GM23338 (cell line): ENCODE measurements around the gene EREG. TPM values are rescaled to one million over a fixed set of nuclear protein-coding genes. Genes with fewer than 3 reads are reported as not detected.

ENCODE experiments used
- ATAC-seq: fragments of 200-7000 bp; cut with Tn5 transposase; 3 replicates; pipeline ENCODE4 v1.9.1; 2020
- DNase-seq: peaks from one replicate; pipeline ENCODE4 v3.0.0-alpha.2; 2015; ENCODE audit warnings: low spot score
- H2AFZ ChIP-seq: fragments of 200-600 bp; sonication (generic); 2 replicates; pipeline ENCODE4 v1.8.0; 2016; ENCODE audit warnings: antibody characterized with exemption, mild to moderate bottlenecking, moderate library complexity
- H3F3A ChIP-seq: fragments of 200-600 bp; sonication (generic); replicated peaks from 2 replicates; pipeline ENCODE4 v1.8.0; 2017; ENCODE audit warnings: antibody characterized with exemption, mixed run types, low read depth
- H3K27ac ChIP-seq: fragments of 200-600 bp; sonication (generic); 2 replicates; pipeline ENCODE4 v1.6.1; 2016; ENCODE audit warnings: low read depth
- H3K27me3 ChIP-seq: fragments of 200-600 bp; sonication (generic); 2 replicates; pipeline ENCODE4 v1.8.0; 2016; ENCODE audit warnings: mild to moderate bottlenecking, mixed run types, moderate library complexity; ENCODE audit not compliant: insufficient read depth
- H3K36me3 ChIP-seq: fragments of 200-600 bp; sonication (generic); 2 replicates; pipeline ENCODE4 v1.8.0; 2016; ENCODE audit warnings: mild to moderate bottlenecking; ENCODE audit not compliant: insufficient read depth
- H3K4me1 ChIP-seq: fragments of 200-600 bp; sonication (generic); 2 replicates; pipeline ENCODE4 v1.8.0; 2016; ENCODE audit warnings: mild to moderate bottlenecking, moderate library complexity; ENCODE audit not compliant: insufficient read depth
- H3K4me2 ChIP-seq: fragments of 200-600 bp; sonication (generic); 2 replicates; pipeline ENCODE4 v1.7.1; 2017; ENCODE audit warnings: mixed run types
- H3K4me3 ChIP-seq: fragments of 200-600 bp; sonication (generic); 2 replicates; pipeline ENCODE4 v1.6.1; 2016; ENCODE audit warnings: mixed run types
- H3K79me2 ChIP-seq: fragments of 200-600 bp; sonication (generic); replicated peaks from 2 replicates; pipeline ENCODE4 v1.8.0; 2017; ENCODE audit warnings: mild to moderate bottlenecking; ENCODE audit not compliant: insufficient read depth
- H3K9me2 ChIP-seq: fragments of 200-600 bp; sonication (generic); 2 replicates; pipeline ENCODE4 v1.8.0; 2017; ENCODE audit not compliant: insufficient read depth
- H4K20me1 ChIP-seq: fragments of 200-600 bp; sonication (generic); replicated peaks from 2 replicates; pipeline ENCODE4 v1.8.0; 2017; ENCODE audit warnings: mild to moderate bottlenecking; ENCODE audit not compliant: insufficient read depth
- H3K27ac Mint-ChIP-seq: 2 replicates; pipeline ENCODE4 v1.8.0; 2020; ENCODE audit warnings: inconsistent platforms, mild to moderate bottlenecking, moderate library complexity, mixed read lengths
- H3K27me3 Mint-ChIP-seq: 3 replicates; pipeline ENCODE4 v1.8.0; 2022; ENCODE audit warnings: low read depth, mild to moderate bottlenecking, moderate library complexity, mixed read lengths, inconsistent platforms; ENCODE audit not compliant: insufficient read depth, poor library complexity
- H3K36me3 Mint-ChIP-seq: 3 replicates; pipeline ENCODE4 v1.8.0; 2021; ENCODE audit warnings: low read depth, mild to moderate bottlenecking, inconsistent platforms, moderate library complexity, mixed read lengths
- H3K4me1 Mint-ChIP-seq: 3 replicates; pipeline ENCODE4 v1.8.0; 2020; ENCODE audit warnings: mild to moderate bottlenecking, inconsistent platforms, mixed read lengths
- H3K4me3 Mint-ChIP-seq: 3 replicates; pipeline ENCODE4 v1.8.0; 2021; ENCODE audit warnings: moderate library complexity, mild to moderate bottlenecking, inconsistent platforms, mixed read lengths
- H3K9me3 Mint-ChIP-seq: 3 replicates; pipeline ENCODE4 v1.8.0; 2020; ENCODE audit warnings: moderate library complexity, mild to moderate bottlenecking, inconsistent platforms, mixed read lengths
- CREB1 ChIP-seq: fragments of 250-450 bp; sonication (Bioruptor Pico); IDR thresholded peaks from 2 replicates; pipeline ENCODE4 v1.5.0; 2020; ENCODE audit warnings: low read depth, mild to moderate bottlenecking, moderate library complexity
- CTCF ChIP-seq, 2 experiments: fragments of 200-600 bp in 1 of 2; sonication (generic) in 1 of 2; conservative IDR thresholded peaks; 2 replicates each; pipeline versions ENCODE4 v1.5.1 to v1.6.1; 2016 to 2017; ENCODE audit warnings: antibody characterized with exemption in 2 of 2, low read depth in 2 of 2, mild to moderate bottlenecking in 2 of 2, moderate library complexity in 1 of 2
- ETS1 ChIP-seq: IDR thresholded peaks from 2 replicates; pipeline ENCODE4 v1.6.1; 2016; ENCODE audit warnings: antibody characterized with exemption
- EZH2 ChIP-seq: fragments of 200-600 bp; sonication (generic); IDR thresholded peaks from one replicate; pipeline ENCODE4 v1.8.0; 2017; ENCODE audit warnings: antibody characterized with exemption, mild to moderate bottlenecking, low read depth; ENCODE audit not compliant: unreplicated experiment
- EZH2phosphoT487 ChIP-seq: fragments of 200-600 bp; sonication (generic); IDR thresholded peaks from one replicate; pipeline ENCODE4 v1.8.1; 2018; ENCODE audit warnings: antibody characterized with exemption; ENCODE audit not compliant: unreplicated experiment
- JUNB ChIP-seq: IDR thresholded peaks from one replicate; pipeline ENCODE4 v1.6.1; 2016; ENCODE audit warnings: antibody characterized with exemption; ENCODE audit not compliant: unreplicated experiment
- NANOG ChIP-seq: IDR thresholded peaks from 2 replicates; pipeline ENCODE4 v1.6.1; 2016; ENCODE audit warnings: antibody characterized with exemption, borderline replicate concordance
- POLR2AphosphoS5 ChIP-seq: IDR thresholded peaks from 2 replicates; pipeline ENCODE4 v1.6.1; 2016; ENCODE audit warnings: antibody characterized with exemption, low read depth
- REST ChIP-seq: IDR thresholded peaks from one replicate; pipeline ENCODE4 v1.6.1; 2018; ENCODE audit warnings: antibody characterized with exemption; ENCODE audit not compliant: unreplicated experiment
- STAT1 ChIP-seq: IDR thresholded peaks from one replicate; pipeline ENCODE4 v1.6.1; 2016; ENCODE audit warnings: antibody characterized with exemption; ENCODE audit not compliant: unreplicated experiment
- ZNF114 ChIP-seq: fragments of 250-450 bp; sonication (Bioruptor Pico); IDR thresholded peaks from 2 replicates; pipeline ENCODE4 v1.5.0; 2020; ENCODE audit warnings: mild to moderate bottlenecking, moderate library complexity
- ZNF331 ChIP-seq: fragments of 250-450 bp; sonication (Bioruptor Pico); IDR thresholded peaks from 2 replicates; pipeline ENCODE4 v1.5.0; 2020; ENCODE audit warnings: low read depth, mild to moderate bottlenecking, moderate library complexity
- ZNF462 ChIP-seq: fragments of 250-450 bp; sonication (Bioruptor Pico); IDR thresholded peaks from 2 replicates; pipeline ENCODE4 v1.5.0; 2020; ENCODE audit warnings: mild to moderate bottlenecking, moderate library complexity
- polyA plus RNA-seq: library from polyadenylated mRNA; unstranded; fragments of >200 nt; fragmentation: Nextera tagmentation; extraction: Ambion mirVana; gene quantifications from 2 replicates; pipeline ENCODE4 v1.2.1, GENCODE V29; 2016
- total RNA-seq: library from RNA; depleted of rRNA; stranded (reverse); fragments of >200 nt; shearing (Covaris generic); gene quantifications from 2 replicates; pipeline ENCODE4 v1.2.3, GENCODE V29; 2014

The EREG gene
- total and polyA plus RNA-seq, 2 experiments from 2014 or later: not detected

- H3K27ac ChIP-seq: no peak overlapping the region
- H3K36me3 Mint-ChIP-seq: no peaks in the 10 kb centered on the region; the same call in 2 of the 3 replicates
- no peak for TF ChIP-seq CTCF (conservative IDR thresholded peaks at IDR 0.05; ENCODE audit: low read depth in 2 of 2)
- no peak for TF ChIP-seq POLR2AphosphoS5
- no peak for TF ChIP-seq JUNB
- TF ChIP-seq REST: no peak
- TF ChIP-seq CREB1 (CRISPR knock-in tag): no peak
- TF ChIP-seq EZH2phosphoT487: no peak
- TF ChIP-seq STAT1: no peak
- TF ChIP-seq ZNF462 (CRISPR knock-in tag): no peak
- no peak for TF ChIP-seq EZH2
- TF ChIP-seq ZNF331 (CRISPR knock-in tag): no peak
- TF ChIP-seq NANOG: no peak
- no peak for TF ChIP-seq ETS1
- no peak for TF ChIP-seq ZNF114 (CRISPR knock-in tag)
- no peak overlapping the region for H3K4me3 Mint-ChIP-seq
- H3K9me2 ChIP-seq: no peaks in the 10 kb centered on the region
- H3K27me3 Mint-ChIP-seq: no peaks in the 10 kb centered on the region
- H3K27me3 ChIP-seq: no peaks in the 10 kb centered on the region
- H2AFZ ChIP-seq: no peak overlapping the region
- H3K27ac Mint-ChIP-seq: no peak overlapping the region
- no peaks in the 10 kb centered on the region; the same call in 2 of the 3 replicates for H3K4me1 Mint-ChIP-seq
- no peaks in the 10 kb centered on the region for H4K20me1 ChIP-seq
- H3K4me2 ChIP-seq: no peak overlapping the region
- no peaks in the 10 kb centered on the region for H3F3A ChIP-seq
- H3K4me1 ChIP-seq: no peaks in the 10 kb centered on the region
- no peaks in the 10 kb centered on the region for H3K79me2 ChIP-seq
- ATAC-seq (no peak), DNase-seq (no peak)
- no peaks in the 10 kb centered on the region for H3K36me3 ChIP-seq
- no peak overlapping the region for H3K4me3 ChIP-seq
- H3K9me3 Mint-ChIP-seq: peaks cover 5% of the 10 kb centered on the region; the same call in 2 of the 3 replicates
Observed at GRCh38 chr4:74402692-74403456, 37.9 kb downstream of the EREG start.
